HuH-7.5 (cell line): Measurements from ENCODE around the gene PANX2.
"Not testable (repeated sequence)": the region's sequence is repeated elsewhere in the genome, so short reads cannot be mapped to it uniquely, and the experiment has no call there.

Experiments used
- DNase-seq: peaks from one replicate; pipeline ENCODE4 v3.0.0; 2011; ENCODE audit warnings: low spot score

PANX2 gene

DNA sequence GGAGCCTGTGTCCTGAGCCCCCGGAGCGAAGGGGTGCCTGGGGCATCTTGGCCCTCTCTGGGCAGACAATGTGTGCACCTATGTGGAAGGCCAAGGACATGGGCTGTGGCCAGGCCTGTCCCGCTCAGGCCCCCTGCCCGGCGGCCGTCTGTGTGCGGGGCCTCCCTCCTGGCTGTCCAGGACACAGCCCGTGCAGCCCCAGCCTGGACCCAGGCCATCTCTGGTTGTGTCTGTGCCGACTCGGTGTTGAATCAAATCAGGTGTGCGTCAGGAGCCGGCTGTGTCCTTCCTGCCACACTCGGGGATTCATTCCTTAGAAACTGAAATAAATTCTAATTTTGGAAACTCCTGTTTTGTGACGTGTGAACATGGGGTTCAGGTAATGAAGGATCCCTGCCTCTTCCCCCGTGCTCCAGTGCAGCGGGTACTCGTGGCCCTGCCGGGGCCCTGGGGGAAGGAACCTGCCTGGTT, 28.8 kb downstream of the PANX2 start:
- no peak for DNase-seq

DNA sequence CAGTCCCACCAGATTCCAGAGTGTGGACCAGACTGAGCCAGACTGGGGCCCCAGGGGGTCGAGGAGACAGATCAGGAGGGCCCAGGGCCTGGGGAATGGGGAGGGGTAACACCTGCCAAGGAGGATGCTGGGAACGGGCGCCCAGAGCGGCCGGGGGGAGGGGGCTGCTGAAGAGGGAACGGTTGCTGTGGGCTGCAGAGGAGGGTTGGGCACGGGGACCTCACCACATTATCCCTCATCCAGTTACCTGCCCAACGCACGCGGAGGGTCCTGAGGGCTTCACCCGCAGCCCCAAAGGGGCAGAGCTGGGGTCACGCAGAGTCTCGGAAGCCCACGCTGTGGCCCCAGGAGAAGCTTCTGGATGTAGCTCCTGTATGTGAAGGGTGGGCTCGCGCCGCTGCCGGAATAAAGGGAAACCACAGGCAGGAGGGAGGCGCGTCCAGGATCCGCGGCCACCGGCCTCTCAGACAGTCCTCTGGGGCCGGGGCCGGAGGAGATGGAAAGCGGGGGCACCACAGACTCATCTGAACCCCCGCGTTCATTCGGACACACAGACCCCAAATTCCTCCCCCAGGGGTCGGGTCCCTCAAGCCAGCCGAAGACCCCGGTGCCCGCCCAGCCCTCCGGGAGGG, 29.4 kb downstream of the PANX2 start:
- DNase-seq = no peak

DNA sequence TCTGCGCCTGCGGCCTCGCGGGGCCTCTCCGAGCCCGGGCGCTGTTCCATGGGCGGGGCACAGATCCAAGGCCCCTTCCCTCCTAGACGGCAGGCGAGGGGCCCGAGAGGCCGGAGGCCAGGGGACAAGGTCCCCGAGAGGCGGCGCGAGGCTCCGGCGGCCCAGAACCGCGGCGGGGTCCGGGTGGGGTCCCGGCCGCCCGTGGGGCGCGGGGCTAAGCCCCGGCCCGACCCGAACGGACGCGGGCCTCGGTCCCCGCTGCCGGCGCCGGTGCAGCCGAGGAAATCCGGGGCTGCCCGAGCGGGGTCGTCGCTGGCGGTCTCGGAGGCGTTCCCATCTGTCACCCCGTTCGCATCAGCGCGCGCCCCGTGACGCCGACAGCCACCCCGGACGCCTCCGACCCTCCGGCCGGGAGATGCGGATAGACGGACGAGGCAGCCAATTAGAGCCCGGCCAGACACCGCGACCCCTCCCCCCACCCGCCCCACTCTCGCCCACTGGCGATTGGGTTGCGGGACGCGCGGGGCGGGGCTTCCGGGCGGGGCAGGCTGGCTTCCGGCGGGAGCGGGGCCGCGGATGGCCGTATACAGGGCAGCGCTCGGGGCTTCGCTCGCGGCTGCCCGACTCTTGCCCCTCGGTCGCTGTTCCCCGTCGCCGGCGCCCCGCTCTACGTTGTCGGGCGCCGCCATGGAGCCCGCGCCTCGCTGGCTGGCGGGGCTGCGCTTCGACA, 30.1 kb downstream of the PANX2 start, which contains the start of gene SELENOO:
TSS of gene SELENOO (plus strand) at position 551 of the 730 bp plus-strand sequence. CDS start at position 577, 26 bp downstream.
- DNase-seq = peak; percentile 100

DNA sequence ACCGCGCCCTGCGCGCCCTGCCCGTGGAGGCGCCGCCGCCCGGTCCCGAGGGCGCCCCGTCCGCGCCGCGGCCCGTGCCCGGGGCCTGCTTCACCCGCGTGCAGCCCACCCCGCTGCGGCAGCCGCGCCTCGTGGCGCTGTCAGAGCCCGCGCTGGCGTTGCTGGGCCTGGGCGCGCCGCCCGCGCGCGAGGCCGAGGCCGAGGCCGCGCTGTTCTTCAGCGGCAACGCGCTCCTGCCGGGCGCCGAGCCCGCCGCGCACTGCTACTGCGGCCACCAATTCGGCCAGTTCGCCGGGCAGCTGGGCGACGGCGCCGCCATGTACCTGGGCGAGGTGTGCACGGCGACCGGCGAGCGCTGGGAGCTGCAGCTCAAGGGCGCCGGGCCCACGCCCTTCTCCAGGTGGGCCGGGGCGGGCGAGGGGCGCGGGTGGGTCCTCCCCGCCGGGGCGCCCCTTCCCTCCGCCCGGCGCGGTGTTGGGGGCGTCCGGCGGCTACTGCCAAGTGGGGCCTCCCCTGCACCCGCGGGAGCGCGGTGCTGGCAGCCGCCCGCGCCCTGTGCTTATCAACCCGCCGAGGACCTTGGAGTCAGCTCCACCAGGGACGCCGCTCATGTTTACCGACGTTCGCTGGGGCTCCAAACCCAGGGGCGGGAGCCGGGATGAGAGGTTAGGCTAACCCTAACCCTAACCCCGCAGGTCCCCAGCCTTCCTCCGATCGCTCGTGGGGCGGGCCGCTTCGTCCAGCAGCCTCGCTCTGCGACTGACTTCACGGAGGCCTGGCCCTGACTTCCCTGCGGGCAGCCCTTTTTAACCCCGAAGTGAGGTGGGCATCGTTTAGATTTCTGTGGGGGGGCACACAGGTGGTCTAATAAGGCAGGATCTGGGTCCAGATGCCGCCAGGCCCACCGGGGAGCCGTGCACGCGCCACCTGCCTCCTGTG, 30.9 kb downstream of the PANX2 start:
- peak; percentile 75 for DNase-seq

DNA sequence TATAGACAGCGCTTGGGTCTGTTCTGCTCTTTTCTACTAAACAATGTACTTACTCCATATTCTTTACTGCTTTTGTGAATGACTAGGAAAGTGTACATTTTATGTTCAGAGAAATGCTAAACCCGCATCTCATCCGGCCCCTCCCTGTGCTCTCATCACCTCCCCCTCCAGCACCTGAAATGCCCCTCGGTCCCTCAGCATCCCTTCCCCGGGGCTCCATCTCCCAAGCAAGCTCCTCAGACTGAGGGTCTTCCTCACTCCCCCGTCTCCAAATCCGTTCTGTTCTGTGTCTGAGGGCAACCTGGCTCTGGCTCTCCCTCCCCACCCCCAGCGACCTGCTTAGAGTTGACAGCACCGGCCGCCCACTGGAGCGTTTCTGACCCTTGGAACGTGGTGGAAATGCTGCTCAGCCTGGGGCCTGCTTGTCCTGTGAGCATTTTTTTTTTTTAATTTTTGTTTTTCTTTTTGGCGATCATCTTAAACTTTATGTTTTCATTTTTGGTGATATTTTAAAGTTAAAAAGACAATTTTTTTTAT, 31.7 kb downstream of the PANX2 start:
- DNase-seq = peak; percentile 83

DNA sequence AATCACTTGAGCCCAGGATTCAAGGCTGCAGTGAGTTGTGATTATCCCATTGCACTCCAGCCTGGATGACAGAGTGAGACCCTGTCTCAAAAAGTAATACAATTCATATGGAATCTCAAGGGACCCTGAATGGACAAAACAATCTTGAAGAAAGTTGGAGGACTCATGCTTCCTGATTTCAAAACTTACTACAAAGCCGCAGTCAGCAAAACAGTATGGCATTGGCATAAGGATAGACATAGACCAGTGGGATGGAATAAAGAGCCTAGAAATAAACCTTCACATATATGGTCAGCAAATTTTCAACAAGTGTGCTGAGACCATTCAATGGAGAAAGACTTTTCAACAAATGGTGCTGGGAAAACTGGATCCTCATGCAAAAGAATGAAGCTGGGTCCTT, 32.8 kb downstream of the PANX2 start:
- DNase-seq = no peak

DNA sequence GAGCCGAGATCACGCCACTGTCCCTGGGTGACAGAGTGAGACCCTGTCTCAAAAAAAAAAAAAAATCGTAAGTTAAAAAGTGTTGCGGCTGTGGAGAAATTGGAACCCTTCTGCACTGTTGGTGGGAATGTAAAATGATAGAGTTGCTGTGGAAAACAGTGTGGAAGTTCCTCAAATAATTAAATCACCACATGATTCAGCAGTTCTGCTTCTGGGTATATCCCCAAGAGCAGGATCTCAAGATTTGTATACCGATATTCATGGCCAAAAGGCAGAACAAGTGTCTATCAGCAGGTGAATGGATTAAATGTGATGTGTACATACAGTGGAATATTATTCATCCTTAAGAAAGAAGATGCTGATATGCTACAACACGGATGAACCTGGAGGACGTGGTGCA, 34.0 kb downstream of the PANX2 start:
- no peak for DNase-seq

DNA sequence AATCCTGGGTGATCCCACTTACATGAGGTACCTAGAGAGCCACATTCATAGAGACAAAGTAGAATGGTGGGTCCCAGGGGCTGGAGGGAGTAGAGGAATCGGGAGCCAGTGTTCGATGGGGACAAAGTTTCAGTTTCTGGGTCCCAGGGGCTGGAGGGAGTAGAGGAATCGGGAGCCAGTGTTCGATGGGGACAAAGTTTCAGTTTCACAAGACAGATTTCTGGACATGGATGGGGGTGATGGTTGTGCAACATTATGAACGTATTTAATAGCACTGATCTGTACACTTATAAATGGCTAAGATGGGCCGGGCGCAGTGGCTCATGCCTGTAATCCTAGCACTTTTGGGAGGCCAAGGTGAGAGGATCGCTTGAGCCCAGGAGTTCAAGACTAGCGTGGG, 34.5 kb downstream of the PANX2 start:
- not testable (repeated sequence) for DNase-seq

DNA sequence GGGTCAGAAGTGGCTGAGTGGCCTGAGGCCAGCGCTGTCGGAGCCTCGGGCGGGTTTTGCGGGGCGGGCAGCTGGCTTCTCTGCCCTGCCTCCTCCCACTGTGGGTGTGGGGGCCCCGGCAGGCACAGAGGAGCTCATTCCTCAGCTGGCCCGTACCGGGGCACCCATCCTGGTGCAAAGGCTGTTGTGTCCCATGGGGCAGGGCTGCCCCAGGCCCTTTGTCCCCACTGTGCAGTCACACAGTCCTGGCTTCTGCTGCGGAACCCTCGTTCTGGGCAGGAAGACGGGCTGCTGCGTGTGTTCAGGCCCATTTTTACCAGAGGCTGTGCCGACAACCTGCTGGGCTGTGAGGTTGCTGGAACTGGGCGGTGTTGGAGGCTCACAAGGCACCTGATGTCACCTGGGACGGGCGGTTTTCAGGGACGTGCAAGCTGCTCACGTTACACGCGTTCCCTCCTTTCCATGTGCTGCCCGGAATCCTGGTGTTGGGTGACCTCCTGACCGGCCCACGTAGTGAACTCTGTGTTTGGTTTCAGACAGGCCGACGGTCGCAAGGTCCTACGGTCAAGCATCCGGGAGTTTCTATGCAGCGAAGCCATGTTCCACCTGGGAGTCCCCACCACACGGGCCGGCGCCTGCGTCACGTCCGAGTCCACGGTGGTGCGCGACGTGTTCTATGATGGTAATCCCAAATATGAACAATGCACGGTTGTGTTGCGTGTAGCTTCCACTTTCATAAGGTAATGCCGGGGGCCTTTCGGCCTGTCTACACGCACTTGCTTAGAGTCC, 35.4 kb downstream of the PANX2 start:
- DNase-seq = no peak

DNA sequence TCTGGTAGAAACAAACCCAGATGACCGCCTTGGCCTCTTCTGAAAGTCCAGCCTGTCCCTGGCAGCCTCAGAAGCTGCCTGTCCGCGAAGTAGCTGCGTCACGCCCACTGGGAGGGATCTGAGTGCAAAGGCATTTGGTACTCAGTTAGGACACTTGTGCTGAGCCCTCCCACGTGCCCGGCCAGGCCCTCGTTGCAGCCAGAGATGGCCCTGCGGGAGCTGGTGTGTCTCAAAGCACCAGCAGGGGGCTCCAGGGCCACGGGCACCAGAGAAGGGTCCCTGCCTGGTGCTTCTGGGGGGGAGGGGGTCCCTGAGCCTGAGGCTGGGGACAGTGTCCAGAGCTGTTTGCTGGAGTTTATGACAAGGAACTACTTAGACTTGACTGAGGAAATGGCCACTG, 36.1 kb downstream of the PANX2 start:
- DNase-seq = peak; percentile 88

DNA sequence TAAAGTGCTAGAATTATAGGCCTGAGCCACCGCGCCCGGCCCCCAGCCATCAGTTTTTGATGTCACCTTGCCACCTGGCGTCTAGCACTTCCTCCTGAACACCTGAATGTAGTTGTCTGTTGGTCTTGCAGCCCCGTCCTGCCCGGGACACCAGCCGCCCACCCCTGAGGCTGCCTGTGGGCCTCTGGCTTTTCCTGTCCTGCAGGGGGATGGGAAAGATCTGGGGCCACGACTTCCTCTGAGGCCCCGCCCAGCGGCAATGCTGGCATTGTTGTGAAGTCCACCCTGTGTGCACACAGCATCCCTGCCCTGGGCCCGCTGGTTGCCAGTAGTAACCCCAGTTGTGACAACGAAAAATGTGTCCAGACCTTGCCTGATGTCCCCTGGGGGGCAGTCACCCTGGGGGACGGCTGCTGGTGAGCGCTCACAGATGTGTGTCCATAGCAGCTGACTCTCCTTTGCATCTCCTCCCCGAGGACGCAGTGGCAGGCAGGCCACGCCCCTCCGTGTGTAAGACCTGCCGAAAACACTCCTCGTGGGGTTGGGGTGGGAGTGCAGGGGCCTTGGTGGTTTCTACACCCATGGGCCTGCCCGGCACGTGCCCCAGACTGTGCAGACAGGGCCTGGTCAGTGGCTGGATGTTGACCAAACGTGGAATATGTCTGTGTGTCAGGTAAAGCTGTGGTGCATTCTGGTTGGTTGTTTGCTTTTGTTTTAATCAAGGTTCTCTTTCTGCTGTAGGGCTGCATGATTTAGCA, 37.0 kb downstream of the PANX2 start:
- no peak for DNase-seq

DNA sequence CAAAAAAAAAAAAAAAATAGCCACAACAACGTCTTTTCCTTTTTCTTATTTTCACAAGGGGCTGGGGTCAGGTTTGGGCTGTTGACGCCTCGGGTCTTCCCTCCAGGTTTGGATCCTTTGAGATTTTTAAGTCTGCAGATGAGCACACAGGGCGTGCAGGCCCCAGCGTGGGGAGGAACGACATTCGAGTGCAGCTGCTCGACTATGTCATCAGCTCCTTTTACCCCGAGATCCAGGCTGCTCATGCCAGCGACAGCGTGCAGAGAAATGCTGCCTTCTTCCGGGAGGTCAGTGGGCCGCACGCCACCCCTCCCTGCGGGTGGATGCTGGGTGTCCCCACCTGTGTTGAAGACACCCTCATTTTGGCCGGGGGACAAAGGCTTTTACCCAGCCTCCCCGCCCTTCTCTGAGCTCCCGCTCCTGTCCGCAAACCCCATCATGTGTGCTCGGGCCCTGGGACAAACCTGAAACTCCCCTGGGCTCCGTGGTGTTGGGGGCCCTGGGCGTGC, 38.0 kb downstream of the PANX2 start:
- no peak for DNase-seq

DNA sequence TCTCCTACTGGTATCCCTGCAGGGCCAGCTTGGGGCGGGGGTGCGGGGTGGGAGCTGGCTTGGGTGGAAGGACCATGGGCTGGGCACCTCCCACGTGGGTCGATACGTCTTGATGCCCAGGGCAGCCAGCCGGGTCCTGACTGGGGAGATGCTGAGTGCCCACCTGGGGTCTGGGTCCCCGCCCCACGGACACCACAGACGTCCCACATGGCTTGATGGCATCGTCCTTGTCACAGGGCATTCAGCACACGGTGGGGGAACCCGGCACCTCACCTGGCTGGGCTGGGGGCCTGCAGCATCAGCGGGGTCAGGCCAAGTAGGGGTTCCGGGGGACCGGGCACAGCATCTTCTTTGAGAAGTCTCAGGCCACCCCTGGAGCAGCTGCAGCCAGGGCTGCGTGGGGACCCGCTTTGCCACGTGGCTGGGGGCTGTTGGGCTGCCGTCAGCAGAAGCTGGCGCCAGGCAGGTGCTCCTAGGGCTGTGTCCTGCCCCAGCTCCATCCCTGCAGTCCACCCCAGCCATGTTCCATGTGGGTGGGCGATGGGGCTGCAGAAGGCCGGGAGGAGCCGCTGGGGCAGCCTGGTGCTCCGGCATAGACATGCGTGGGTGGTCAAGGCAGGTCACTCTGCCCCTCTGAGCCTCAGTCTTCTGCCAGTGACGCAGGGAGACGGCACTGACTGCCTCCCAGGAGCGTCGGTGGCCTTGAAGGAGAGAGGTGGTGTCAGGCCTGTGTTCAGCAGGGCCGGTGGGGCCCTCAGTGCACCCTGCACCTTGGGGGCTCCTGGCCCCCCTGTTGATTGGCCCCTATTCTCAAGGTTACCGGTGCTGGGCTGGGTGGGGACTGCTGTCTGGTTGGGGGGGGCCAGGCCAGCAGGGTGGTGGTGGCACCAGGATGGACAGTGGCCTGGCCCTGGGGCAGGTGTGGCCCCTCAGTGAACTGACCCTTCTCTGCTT, 38.7 kb downstream of the PANX2 start:
- no peak for DNase-seq

DNA sequence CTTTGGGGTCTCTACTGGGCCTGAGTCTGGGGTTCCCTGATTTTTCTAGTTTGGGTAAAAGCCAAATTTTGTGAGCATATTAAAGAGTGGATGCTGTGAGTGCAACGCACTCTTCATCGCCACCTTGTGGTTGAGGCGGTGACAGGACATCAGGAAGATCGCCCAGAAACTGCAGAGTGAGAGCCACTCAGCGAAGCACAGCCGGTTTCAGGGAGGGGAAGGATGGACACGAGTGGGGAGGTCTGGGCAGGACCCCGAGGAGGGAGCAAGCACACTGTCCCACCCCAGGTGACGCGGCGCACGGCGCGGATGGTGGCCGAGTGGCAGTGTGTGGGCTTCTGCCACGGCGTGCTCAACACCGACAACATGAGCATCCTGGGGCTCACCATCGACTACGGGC, 39.4 kb downstream of the PANX2 start:
- peak; percentile 91 for DNase-seq

DNA sequence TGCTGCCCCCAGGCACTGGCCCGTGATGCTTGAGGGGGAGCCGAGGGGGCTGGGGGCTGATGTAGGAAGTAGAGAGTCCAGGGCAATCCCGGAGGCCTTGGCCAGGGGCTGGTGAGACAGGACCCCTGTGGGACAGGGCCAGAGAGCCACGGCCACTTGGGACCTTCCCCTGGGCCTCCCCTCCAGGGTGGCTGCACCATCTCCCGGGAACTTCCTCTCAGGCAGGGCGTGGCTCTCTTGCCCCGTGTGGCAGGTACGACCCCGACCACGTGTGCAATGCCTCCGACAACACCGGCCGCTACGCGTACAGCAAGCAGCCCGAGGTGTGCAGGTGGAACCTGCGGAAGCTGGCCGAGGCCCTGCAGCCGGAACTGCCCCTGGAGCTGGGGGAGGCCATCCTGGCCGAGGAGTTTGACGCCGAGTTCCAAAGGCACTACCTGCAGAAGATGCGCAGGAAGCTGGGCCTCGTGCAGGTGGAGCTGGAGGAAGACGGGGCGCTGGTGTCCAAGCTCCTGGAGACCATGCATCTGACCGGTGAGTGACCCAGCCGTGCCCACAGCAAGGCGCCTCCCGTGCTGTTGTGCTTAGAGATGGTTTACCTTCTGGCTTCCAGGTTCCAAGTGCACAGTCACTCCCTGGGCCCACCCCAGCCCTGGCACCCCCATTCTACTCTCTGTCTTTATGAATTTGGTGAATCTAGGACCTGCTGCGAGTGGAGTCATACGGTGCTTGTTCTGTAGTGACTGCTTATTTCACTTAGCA, 40.0 kb downstream of the PANX2 start:
- no peak for DNase-seq

DNA sequence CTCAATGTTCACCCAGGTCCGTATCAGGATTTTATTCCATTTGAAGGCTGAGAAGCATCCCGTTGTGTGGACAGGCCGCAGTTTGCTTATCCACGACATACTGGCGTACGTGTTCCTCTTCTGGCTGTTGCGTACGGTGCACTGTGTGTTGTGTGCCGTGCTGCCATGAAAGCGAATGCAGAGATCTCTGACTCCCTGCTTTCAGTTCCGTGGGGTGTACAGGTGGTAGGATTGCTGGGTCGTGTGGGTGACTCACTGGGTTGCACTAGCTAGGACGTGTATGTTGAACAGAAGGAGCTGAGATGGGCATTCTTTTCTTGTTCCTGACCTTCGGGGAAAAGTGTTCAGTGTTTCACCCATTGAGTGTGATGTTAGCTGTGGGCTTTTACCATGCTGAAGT, 40.6 kb downstream of the PANX2 start:
- DNase-seq = no peak

DNA sequence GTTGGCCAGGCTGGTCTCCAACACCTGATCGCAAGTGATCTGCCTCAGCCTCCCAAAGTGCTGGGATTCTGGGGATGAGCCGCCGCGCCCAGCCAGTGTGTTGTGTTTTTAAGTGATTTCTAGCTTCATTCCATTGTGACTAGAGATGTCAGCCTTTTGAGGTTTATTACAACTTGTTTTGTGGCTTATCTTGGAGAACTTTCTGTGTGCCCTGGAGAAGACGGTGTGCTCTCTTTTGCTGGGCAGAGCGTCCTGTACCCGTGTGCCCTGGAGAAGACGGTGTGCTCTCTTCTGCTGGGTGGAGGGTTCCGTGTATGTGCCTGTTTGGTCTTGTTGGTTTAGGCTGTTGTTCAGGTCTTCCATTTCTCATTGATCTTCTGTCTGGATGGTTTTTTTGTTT, 42.7 kb downstream of the PANX2 start:
- no peak for DNase-seq

DNA sequence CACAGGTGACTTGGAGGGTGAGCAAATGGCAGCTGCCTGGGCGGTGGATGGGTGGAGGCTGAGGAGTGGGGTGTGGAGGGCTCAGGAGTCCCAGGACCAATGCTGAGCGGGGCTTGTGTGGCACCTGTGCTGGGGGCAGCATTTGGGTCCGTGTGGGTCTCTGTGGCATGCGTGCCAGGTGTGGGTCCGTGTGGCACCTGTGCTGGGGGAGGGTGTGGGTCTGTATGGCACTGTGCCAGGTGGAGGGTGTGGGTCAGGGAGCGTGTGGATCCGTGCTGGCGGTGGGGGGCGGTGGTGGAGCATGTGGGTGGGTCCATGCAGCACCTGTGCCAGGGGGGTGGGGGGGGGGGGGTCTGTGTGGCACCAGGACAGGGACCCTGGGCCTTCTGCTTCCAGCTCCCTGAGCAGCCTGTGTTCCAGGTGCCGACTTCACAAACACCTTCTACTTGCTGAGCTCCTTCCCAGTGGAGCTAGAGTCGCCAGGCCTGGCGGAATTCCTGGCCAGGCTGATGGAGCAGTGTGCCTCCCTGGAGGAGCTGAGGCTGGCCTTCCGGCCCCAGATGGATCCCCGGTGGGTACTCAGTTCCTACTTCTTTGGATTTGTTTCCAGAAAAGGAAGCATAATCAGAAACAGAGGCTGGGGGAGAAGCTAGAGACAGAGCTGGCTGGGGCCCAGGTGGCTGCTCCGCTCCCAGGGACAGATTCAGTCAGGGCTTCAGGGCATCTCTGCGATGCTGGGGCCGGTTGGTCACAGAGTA, 44.9 kb downstream of the PANX2 start:
- no peak for DNase-seq
